A204.1 (cell line): ENCODE results near the gene EIPR1.

Source experiments
- FAIRE-seq: peaks from 2 replicates; lab custom pipeline; 2012; peaks lifted over from hg19 to GRCh38; lab: Jason Lieb, UNC

EIPR1 gene

DNA sequence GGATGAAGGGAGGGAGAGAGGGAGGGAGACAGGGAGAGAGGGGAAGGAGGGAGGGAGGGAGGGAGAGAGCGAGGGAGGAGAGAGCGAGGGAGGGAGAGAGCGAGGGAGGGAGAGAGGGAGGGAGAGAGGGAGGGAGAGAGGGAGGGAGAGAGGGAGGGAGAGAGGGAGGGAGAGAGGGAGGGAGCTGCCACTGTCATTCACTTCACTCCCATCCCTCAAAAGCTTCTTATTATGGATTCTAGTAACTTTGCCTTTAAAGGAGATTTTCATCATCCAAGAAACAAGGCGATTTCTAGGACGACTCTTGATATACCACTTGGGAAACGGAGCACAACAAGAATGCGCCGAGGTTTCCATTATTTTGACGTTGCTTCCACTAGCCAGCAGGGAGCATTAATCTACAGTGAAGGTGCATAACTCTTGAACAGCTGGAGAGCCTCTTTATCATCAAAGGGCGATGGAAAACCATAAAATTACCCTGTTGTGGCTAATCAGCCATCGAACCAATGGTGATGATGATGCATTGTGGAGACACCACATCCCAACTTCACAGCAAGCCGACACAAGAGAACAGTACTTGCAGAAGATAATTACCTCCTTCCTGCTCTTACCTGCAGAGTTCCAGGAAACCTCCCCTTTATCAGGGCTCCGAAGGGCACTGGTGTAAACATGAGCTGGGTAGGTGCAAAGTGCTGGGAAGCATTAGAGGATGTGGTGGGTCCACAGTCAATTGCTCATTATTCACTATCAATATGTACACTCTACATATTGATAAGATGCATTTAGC is 130.5 kb downstream of the EIPR1 start:
- FAIRE-seq, result no peak

DNA sequence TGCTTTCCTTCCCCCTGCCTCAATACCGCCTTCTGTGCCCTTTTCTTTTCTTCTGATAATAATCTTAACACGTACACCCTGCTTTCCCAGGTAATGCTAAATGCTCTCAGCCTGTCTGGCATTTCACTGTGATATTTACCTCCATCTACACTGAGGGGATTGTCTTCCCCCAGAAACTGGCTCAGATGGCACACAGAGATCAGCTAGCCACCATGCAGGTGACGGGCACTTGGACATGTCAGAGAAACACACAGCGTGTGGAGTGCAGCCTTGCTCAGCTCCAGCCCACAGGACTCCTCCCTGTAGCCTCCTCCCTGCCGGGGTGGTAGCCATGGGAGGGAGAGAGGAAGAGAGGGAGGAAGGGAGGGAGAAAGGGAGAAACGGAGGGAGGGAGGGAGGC is 131.2 kb downstream of the EIPR1 start:
- FAIRE-seq, result no peak

DNA sequence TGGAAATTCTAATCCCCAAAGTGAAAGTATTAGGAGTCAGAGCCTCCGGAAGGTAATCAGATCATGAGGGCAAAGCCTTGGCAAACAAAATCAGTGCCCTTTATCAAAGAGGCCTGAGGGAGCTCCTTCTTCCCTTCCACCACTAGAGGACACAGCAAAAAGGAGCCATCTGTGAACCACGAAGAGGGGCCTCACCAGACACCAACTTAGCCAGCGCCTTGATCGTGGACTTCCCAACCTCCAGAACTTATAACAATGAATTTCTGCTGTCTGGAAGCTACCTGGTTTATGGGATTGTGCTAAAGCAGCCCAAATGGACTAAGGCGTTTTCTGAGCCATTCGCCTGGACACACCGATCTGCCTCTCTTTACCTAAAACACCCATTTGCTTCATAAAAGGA is 133.1 kb downstream of the EIPR1 start:
- FAIRE-seq, result no peak

DNA sequence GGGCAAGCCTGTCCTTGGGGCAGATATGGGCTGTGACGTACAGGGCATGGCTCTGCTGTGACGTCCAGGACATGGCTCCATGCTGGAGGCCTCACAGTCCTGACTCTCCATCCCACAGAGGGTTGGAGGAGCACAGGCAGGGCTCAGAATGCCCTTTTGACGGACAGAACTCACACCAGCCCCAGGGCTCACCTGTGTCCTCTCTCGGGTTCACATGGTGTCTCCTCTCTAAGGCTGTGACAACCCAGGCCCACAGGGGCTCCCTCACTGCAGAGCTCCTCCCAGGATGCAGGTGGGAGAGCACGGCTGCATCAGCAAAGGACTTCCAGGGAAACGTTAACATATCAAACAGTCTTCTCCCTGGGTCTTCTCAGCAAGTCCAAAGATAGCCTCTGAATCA is 133.8 kb downstream of the EIPR1 start:
- no peak for FAIRE-seq

DNA sequence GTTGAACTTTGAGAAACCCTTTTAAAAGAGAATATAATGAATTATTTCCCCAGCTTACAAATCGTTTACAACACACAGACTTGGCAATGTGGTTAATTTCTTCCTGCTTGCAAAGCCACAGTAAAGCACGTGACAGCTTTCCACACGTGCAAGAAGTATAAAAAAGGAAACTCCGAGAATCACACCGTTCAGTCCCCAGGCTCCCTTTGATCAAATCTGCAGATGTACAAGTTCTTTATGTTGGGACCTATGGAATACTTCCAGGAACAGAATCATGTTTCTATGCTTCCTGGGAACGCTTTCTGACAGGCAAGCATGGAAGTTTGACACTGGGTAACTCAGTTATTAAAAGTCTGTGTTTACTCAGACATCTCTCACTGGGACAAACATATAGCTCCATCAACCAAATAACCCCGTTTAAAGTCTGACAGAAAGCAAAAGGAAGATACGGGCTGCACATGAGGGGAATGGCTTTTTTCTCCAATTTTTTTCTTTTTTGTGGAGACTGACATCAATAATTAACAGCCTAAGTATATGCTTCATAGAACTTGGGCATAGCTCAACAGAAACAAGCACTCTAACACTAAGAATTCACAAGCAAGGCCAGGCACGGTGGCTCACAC is 134.8 kb downstream of the EIPR1 start:
- FAIRE-seq, result no peak

DNA sequence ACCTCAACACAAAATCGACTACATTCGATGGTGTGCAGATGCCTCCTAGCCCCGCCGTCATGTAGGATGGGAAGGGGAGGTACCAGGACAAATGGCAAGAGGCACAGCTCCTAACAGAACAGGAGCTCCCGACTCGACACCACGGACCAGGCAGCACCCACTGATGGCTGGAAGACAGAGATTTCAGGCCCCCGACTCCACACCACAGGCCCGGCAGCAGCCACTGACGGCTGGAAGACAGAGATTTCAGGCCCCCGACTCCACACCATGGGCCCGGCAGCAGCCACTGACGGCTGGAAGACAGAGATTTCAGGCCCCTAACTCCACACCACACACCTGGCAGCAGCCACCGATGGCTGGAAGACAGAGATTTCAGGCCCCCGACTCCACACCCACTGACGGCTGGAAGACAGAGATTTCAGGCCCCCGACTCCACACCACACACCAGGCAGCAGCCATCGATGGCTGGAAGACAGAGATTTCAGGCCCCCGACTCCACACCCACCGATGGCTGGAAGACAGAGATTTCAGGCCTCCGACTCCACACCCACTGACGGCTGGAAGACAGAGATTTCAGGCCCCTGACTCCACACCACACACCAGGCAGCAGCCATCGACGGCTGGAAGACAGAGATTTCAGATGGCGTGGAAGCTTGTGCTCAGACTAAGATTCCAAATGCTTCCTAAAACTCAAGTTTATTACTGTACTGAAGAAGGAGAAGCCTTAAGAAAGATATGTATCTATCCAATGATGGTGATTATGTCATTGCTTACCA is 135.5 kb downstream of the EIPR1 start:
- no peak for FAIRE-seq

DNA sequence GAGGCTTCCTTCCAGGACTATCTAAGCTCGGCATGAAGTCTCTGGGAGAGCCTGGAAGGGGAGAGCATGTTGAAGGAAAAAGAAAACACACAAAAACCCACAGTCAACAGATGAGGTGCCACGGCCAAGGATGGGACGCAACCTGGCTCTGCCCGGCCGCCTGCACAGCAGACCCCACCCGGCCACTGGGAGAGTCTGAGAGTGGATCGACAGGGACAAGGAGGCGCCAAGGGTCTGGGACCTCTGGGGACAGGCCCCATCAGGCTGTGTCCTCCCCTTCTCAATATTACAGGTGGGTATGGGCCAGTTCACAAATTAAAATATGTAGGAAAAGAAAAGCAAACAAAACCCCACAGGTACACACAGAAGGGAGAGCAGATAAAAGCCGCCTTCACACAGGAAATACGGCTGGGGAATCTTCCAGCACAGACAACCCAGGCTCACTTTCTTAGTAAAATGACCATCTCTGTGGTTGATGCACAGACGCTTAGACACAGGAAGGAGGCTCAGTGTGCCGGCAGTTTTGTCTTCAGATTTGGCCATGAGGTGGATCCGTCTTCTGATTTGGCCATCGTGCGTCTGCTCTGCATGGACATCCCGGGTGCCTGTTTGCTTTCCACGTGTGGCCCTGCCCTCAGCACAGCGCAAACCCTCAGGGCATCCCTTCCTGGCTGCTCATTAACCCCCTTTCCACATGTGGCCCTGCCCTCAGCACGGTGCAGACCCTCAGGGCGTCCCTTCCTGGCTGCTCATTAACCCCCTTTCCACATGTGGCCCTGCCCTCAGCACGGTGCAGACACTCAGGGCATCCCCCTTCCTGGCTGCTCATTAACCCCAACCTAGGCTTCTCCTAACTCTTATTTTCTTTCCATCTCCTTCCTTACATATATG is 138.4 kb downstream of the EIPR1 start:
- FAIRE-seq, result no peak

DNA sequence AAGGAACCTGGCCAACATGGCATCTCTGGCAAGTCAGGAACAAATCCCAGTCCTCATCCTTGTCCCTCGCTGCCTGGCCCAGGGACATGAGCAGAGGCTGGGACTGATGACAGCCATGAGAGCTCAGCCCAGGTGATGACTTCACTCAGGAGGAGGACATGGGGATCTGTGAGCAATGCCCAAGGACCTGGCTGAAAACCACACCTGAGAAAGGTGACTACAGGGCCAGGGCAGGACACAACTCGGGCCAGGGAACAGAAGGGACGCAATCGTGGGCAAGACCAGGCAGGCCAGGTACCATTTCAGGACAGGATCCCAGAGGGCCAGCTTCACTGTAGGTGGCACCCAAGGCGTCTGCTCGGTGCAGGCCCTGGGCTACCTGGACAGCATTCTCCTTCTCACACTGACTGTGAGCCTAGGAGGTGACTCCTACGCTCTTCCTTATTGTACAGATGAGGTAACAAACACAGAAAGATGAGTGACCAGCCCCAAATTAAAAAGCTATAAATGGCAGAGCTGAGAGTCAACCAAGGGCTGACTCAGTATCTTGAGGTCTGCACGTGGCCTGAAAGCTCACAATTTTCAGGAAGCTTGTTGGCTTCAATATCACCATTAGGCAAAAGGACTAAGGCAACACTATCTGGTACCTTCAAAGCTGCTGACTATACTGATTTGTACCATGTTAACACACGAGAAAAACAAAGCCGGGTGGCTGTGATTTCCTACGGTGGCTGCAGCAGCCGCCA is 141.1 kb downstream of the EIPR1 start:
- FAIRE-seq, result no peak

DNA sequence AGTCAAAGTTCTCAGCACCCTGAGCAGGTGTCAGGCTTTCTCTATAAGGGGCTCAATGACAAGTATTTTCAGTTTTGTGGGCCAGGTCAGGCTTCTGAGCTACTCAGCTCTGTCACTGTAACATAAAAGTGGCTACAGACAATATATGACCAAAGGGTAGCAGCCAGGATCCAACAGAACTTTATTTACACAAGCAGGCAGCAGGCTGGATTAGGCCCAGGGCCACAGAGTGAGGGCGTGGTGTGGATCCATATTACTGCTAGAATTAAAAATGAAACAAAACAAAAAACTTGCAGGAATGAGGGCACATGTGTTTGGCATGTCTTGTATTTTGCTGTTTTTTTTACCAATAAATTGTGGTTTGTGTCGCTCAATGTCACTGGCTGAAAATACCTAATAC is 143.7 kb downstream of the EIPR1 start:
- no peak for FAIRE-seq

DNA sequence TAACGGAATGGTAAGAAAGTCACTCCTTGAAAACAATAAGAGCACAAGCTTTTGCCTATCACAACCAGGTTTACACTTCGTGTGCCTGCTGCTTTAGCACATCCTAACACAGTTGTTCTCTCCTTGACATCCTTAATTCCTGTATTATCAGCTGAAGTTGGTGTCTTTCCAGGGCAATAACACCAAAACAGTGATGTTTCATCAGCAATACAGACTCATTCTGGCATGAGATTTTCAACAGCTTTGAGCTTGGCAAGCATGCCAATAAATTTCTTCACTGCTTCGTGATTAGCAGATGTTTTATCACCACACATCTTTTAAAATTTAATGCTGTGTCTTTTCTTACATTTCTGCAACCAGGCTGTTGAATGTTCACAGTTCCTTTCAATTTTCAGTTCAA is 148.4 kb downstream of the EIPR1 start:
- FAIRE-seq, result no peak

DNA sequence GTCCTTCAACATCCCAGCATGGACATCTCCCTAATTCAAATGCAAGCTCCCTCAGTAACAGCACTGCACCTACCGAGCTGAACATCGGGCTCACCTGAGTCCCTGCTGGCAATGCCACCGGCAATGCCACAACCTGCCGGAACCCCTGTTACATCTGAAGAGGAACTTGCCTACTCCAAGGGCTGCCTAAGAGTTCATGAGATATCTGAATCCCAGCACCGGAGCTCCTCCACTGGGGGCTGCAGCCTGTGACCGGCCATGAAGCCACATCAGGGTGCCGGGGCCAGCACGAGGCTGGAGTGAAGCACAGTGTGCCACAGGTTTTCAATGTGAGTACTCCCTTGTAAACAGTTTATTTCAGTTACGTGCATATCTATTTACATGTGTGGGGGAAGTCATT is 152.9 kb downstream of the EIPR1 start:
- no peak for FAIRE-seq

DNA sequence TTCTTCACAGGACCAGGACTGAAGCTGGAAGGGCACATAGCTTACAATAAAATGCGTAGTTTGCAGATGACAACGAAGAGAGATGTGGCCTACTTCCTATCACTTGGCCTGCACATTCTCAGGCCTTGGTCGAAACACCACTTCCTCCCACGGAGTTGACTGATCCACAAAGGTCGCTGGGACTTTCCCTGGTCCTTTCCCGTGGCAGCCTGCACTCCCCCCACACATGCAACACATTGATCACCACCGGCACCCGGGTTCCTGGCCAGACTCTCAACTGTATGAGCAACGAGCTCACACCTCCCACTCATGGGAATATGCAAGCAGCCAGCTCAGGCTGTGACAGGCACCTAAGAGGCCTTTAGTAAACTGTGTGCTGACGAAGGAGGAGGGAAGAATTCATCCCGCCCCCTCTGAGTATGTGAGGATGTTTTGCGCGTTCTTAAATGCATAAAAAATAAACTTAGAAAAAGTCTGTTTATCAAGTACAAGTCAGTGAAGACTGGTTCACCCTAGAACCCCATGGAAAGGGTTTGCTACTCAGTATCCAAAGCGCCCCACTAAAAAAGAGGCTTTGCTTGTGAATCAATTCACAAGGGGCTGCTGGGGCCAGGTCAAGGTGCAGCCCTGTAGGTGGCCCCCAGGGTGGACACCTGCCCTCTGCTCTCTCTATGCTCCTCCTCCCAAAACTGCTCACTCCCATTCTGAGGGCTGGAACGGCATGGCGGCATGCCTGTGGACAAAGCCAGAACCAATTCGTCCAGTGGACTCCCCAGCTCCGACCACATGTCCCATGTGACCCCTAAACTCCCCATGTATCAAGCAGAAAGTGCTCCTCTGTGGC is 154.3 kb downstream of the EIPR1 start:
- FAIRE-seq, result no peak

DNA sequence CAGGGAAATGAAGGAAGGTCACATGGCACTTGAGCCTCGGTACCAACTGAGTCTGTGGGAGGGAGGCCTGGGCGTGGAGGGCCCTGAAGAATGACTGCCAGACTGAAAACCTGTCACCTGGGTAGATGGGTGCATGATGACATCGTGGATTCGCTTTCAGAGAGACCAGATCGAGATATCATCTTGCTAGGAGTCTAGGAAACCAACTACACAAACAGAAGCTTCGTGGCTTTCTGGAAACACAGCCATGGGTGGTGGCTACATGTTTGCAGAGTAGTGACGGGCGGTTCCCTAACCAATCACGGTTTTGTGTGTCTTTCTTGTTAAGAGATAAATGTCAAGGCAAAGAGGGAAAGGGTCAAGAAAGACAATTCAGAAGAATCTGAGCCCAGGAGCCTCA is 155.0 kb downstream of the EIPR1 start:
- no peak for FAIRE-seq

DNA sequence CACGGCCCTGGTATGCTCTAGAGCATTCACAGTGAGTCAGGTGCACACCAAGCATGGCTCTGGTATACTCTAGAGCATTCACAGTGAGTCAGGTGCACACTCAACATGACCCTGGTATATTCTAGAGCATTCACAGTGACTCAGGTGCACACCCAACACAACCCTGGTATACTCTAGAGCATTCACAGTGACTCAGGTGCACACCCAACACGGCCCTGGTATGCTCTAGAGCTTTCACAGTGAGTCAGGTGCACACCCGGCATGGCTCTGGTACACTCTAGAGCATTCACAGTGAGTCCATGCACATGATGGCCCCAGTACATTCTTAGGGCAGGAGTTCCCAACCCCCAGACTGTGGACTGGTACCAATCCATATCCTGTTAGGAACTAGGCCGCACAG is 158.1 kb downstream of the EIPR1 start:
- FAIRE-seq, result no peak

DNA sequence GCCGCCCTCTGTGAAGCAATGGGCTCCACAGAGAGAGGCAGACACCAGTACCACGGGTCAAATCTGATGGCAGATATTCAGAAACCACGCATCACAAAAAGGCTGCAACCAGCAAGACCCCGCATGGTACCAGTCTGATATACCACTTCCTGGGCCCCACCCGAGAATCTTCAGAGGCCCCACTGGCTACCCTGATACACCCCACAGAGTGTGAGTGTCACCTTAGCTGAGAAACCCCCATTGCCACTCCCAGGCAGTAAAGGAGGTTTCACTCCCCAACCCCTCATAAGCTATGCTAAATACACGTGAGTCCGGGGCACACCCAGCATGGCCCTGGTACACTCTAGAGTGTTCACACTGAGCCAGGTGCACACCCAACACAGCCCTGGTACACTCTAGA is 160.0 kb downstream of the EIPR1 start:
- no peak for FAIRE-seq

DNA sequence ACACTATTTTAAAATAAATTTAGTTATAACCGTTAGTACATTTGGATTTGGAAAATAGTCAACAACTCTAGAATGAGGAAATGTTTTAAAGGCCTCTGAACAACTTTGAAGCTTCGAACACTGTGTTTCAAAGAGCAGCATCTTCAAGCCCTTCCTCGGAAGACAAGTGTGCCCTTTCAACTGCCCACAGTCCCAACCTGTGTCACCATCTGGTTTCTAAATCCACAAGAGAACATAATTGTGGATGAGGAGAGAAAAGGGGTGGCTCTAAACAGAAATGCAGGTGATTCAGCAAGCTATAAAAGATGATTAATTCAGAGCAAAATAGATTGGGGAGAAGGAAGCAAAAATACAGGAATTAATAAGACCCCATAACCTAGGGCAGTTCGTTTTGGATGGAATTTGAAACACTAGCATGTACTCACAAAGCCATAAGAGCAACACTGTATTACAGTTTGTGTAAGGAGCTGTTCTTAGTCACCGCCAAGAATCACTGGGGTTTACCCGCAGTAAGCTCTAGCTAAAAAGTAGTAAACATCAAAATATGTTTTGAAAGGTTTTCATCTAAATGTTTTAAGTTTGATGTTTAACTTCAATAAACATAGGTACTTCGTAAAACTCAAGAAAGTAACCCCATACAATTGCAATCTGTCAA is 160.7 kb downstream of the EIPR1 start:
- no peak for FAIRE-seq

DNA sequence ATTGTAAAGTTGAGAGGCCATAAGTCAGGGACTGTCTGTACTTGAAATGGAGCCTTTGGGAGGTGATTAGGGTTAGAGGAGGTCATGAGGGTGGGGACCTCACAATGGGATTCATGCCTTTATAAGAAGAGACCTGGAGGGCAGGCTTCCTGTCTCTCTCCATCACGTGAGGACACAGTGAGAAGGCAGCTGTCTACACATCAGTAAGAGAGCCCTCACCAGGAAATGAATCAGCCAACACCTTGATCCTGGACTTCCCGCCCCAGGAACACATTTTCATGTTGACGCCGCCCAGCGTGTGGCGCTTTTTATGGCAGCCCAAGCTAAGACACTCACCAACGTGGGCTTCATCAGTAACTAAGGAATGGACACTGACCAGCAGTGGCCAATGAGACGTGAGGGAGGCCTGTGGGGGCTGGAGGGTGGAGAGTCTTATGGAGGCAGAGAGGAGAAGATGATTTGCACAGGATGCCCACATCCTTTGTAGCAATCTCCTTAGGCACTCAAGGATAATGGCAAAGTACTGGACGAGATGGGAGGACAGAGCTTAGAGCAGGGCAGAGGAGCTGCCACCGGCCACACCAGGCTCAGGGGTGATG is 162.7 kb downstream of the EIPR1 start:
- FAIRE-seq, result no peak

DNA sequence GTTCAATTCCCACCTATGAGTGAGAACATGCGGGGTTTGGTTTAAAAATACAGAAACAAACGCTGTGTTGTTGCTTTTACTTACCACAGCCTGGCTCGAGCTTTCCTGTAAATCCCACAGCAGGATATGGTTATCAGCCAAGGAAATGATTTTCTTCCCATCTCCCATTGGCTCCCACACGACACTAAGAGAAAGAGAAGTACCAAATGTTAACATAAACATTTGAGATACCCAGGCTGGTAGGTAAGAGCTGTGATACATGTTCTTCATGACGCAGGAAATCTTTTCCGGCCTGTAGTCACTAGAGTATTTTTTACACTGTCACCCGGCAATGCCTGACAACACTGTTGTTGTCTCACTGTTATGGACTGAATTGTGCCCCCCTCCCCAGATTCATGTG is 163.6 kb downstream of the EIPR1 start:
- FAIRE-seq, result no peak

DNA sequence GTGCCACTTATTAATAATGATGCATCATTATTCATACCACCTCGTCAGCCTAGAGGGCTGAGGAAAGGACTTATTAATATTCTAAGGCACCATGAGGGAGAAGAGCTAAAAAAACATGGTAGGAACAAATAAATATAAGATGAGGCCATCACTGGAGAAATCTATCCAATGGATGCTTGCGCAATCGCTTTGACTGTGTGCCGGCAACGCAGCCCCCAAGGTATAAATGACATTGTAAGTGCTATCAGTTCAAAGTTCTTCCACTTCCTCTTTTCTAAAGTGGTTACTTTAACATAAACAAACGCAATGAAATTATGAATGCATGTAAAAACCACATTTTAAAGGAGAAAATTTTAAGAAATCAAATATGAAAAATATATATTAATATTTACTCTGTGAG is 164.6 kb downstream of the EIPR1 start:
- FAIRE-seq, result no peak

DNA sequence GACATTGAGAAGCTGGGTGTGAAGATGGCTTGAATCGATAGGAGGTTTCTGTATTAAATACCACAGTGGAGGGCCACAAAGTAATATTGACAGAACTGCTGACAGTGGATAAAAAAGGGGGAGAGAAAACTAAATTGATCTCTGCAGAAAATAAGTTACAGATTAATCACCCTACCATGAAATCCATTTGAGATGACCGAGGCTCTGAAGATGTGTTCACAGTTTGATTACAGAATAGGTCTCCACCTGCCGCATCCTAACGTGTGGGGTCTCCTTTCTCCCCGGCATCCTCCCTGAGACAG is 165.6 kb downstream of the EIPR1 start:
- FAIRE-seq, result no peak
